GM18520 (cell line): ENCODE data around the gene PIH1D2.
"Not testable (repeated sequence)": the region's sequence is repeated elsewhere in the genome, so short reads cannot be mapped to it uniquely, and the experiment has no call there.

Experiments used
- ATAC-seq: cut with Tn5 transposase; IDR thresholded peaks from one replicate; pipeline ENCODE4 v1.9.1; 2021; ENCODE audit not compliant: unreplicated experiment

The PIH1D2 gene

GRCh38 chr11:112058103-112058502 is 15.7 kb downstream of the PIH1D2 start:
- ATAC-seq, result no peak

- no peak for ATAC-seq
These were observed 16.6 kb downstream of the PIH1D2 start for GRCh38 chr11:112057170-112057569.

GRCh38 chr11:112051768-112052167 is 22.0 kb downstream of the PIH1D2 start:
- ATAC-seq, result no peak

GRCh38 chr11:112050721-112051120 is 23.1 kb downstream of the PIH1D2 start:
- ATAC-seq, result peak; percentile 77

- no peak for ATAC-seq
These were observed 24.0 kb downstream of the PIH1D2 start for GRCh38 chr11:112049777-112050176.

GRCh38 chr11:112048256-112048655 is 25.6 kb downstream of the PIH1D2 start:
- not testable (repeated sequence) for ATAC-seq

GRCh38 chr11:112046647-112047046 is 27.2 kb downstream of the PIH1D2 start:
- ATAC-seq, result not testable (repeated sequence)

- no peak for ATAC-seq
These were observed 28.9 kb downstream of the PIH1D2 start for GRCh38 chr11:112044961-112045360.

- no peak for ATAC-seq
These were observed 30.9 kb downstream of the PIH1D2 start for GRCh38 chr11:112042961-112043304.

GRCh38 chr11:112042161-112042960 is 31.5 kb downstream of the PIH1D2 start:
- no peak for ATAC-seq

GRCh38 chr11:112037527-112037926 is 36.3 kb downstream of the PIH1D2 start:
- ATAC-seq, result no peak

GRCh38 chr11:112033902-112034301 is 39.9 kb downstream of the PIH1D2 start:
- ATAC-seq, result no peak

GRCh38 chr11:112029460-112029859 is 44.4 kb downstream of the PIH1D2 start:
- ATAC-seq, result no peak

- not testable (repeated sequence) for ATAC-seq
These were observed 46.9 kb downstream of the PIH1D2 start for GRCh38 chr11:112026784-112027410.

GRCh38 chr11:112025707-112026106 is 48.1 kb downstream of the PIH1D2 start:
- no peak for ATAC-seq

- peak; percentile 70 for ATAC-seq
These were observed 48.8 kb downstream of the PIH1D2 start, which contains the start of gene DLAT for GRCh38 chr11:112024773-112025678. DLAT (plus strand) TSS chr11:112025408; CDS start chr11:112025473, 65 bp downstream.

- peak; percentile 18 for ATAC-seq
These were observed 49.5 kb downstream of the PIH1D2 start for GRCh38 chr11:112024178-112024772.

- no peak for ATAC-seq
These were observed 50.7 kb downstream of the PIH1D2 start for GRCh38 chr11:112023104-112023503.

GRCh38 chr11:112019066-112019465 is 54.8 kb downstream of the PIH1D2 start:
- ATAC-seq, result no peak
